ENCODE data around the gene AXIN2.

AXIN2 gene

GRCh38 chr17:65545705-65546523 lies 15.5 kb downstream of the AXIN2 start:
- Histone ChIP-seq H3K36me3 (ENCODE audit: control insufficient read depth, insufficient read depth, low read length) (no peaks in the 10 kb centered on the region), H3K4me3 (replicated peaks; ENCODE audit: low read depth, low read length) (no peak overlapping the region), H3K27me3 (replicated peaks; ENCODE audit: control insufficient read depth, insufficient read depth, low read length) (no peaks in the 10 kb centered on the region)
- no peak for DNase-seq (ENCODE audit: extremely low read depth, insufficient read length)
- no peak for TF ChIP-seq CTCF (IDR thresholded peaks at IDR 0.05; ENCODE audit: insufficient read depth, low read length, poor library complexity, severe bottlenecking)

- Histone ChIP-seq H3K36me3 (ENCODE audit: control insufficient read depth, insufficient read depth, low read length) (no peaks in the 10 kb centered on the region), H3K27me3 (replicated peaks; ENCODE audit: control insufficient read depth, insufficient read depth, low read length) (no peaks in the 10 kb centered on the region), H3K4me3 (replicated peaks; ENCODE audit: low read depth, low read length) (no peak overlapping the region)
- TF ChIP-seq CTCF (IDR thresholded peaks at IDR 0.05; ENCODE audit: insufficient read depth, low read length, poor library complexity, severe bottlenecking): no peak
- no peak for DNase-seq (ENCODE audit: extremely low read depth, insufficient read length)
Measured at GRCh38 chr17:65544672-65545071, 16.8 kb downstream of the AXIN2 start.

- Histone ChIP-seq H3K36me3 (ENCODE audit: control insufficient read depth, insufficient read depth, low read length) (no peaks in the 10 kb centered on the region; the same call in 1 of the 2 replicates), H3K27me3 (replicated peaks; ENCODE audit: control insufficient read depth, insufficient read depth, low read length) (no peaks in the 10 kb centered on the region), H3K4me3 (replicated peaks; ENCODE audit: low read depth, low read length) (no peak overlapping the region)
- no peak for TF ChIP-seq CTCF (IDR thresholded peaks at IDR 0.05; ENCODE audit: insufficient read depth, low read length, poor library complexity, severe bottlenecking)
- DNase-seq (ENCODE audit: extremely low read depth, insufficient read length): no peak
Measured at GRCh38 chr17:65542610-65543009, 18.8 kb downstream of the AXIN2 start.

- Histone ChIP-seq H3K27me3 (replicated peaks; ENCODE audit: control insufficient read depth, insufficient read depth, low read length) (no peaks in the 10 kb centered on the region), H3K36me3 (ENCODE audit: control insufficient read depth, insufficient read depth, low read length) (peaks cover 2% of the 10 kb centered on the region; the same call in 1 of the 2 replicates), H3K4me3 (replicated peaks; ENCODE audit: low read depth, low read length) (no peak overlapping the region)
- no peak for DNase-seq (ENCODE audit: extremely low read depth, insufficient read length)
- TF ChIP-seq CTCF (IDR thresholded peaks at IDR 0.05; ENCODE audit: insufficient read depth, low read length, poor library complexity, severe bottlenecking): no peak
Measured at GRCh38 chr17:65542067-65542466, 19.4 kb downstream of the AXIN2 start.

GRCh38 chr17:65541453-65541852 lies 20.0 kb downstream of the AXIN2 start:
- Histone ChIP-seq H3K4me3 (replicated peaks; ENCODE audit: low read depth, low read length) (no peak overlapping the region), H3K36me3 (ENCODE audit: control insufficient read depth, insufficient read depth, low read length) (peaks cover 2% of the 10 kb centered on the region; the same call in 1 of the 2 replicates), H3K27me3 (replicated peaks; ENCODE audit: control insufficient read depth, insufficient read depth, low read length) (no peaks in the 10 kb centered on the region)
- no peak for TF ChIP-seq CTCF (IDR thresholded peaks at IDR 0.05; ENCODE audit: insufficient read depth, low read length, poor library complexity, severe bottlenecking)
- DNase-seq (ENCODE audit: extremely low read depth, insufficient read length): no peak

Data from GM06990 (cell line).